Measurements from ENCODE around the gene PPM1K. TPM values are rescaled to one million over a fixed set of nuclear protein-coding genes. Genes with fewer than 3 reads are reported as not detected.
A peak's percentile ranks its signal among the peaks of the same experiment; 100 is the strongest.

Gene PPM1K
- 10 to 100 TPM in 2 of 4 donors, 1 to 10 TPM in 2; 7.0 to 75.1 (median 14.2) TPM for total RNA-seq

- TF ChIP-seq POLR2A (IDR thresholded peaks at IDR 0.05) (peak; percentile 65 to 72), CTCF (IDR thresholded peaks at IDR 0.05) (peak in 3 of 6 experiments; percentile 8 to 33 (median 25))
- DNase-seq, result peak; percentile 99 to 100 (median 100)
- Histone ChIP-seq H3K36me3 (no peaks in the 10 kb centered on the region), H3K4me3 (peak within 1 kb of the TSS; percentile 66 to 90 (median 78)), H3K27ac (peak within 1 kb of the TSS; percentile 94 to 100 (median 98)), H3K27me3 (no peaks in the 10 kb centered on the region), H3K4me1 (peaks cover 0 to 16% (median 7%) of the 10 kb centered on the region in 4 donors), H3K9me3 (no peaks in the 10 kb centered on the region)
Observed at GRCh38 chr4:88284439-88285234, at the start of gene PPM1K. Gene PPM1K (minus strand): TSS chr4:88284561. CDS start chr4:88278583, 5,978 bp downstream.

GRCh38 chr4:88333741-88334405, 49.5 kb upstream of the PPM1K start:
- H3K27ac ChIP-seq, result no peak overlapping the region
- no peaks in the 10 kb centered on the region for H3K4me1 ChIP-seq
- no peaks in the 10 kb centered on the region for H3K27me3 ChIP-seq
- no peaks in the 10 kb centered on the region for H3K9me3 ChIP-seq
- TF ChIP-seq CTCF (IDR thresholded peaks at IDR 0.05), result no peak
- TF ChIP-seq POLR2A (IDR thresholded peaks at IDR 0.05), result no peak
- DNase-seq, result no peak
- H3K4me3 ChIP-seq, result no peak overlapping the region
- H3K36me3 ChIP-seq, result no peaks in the 10 kb centered on the region

GRCh38 chr4:88327665-88328064, 43.3 kb upstream of the PPM1K start:
- Histone ChIP-seq H3K9me3 (no peaks in the 10 kb centered on the region), H3K4me3 (no peak overlapping the region), H3K27me3 (no peaks in the 10 kb centered on the region), H3K4me1 (no peaks in the 10 kb centered on the region), H3K27ac (no peak overlapping the region), H3K36me3 (no peaks in the 10 kb centered on the region)
- no peak for TF ChIP-seq CTCF (IDR thresholded peaks at IDR 0.05)
- no peak for TF ChIP-seq POLR2A (IDR thresholded peaks at IDR 0.05)
- DNase-seq, result no peak

GRCh38 chr4:88320780-88321373, 36.5 kb upstream of the PPM1K start:
- no peak for TF ChIP-seq POLR2A (IDR thresholded peaks at IDR 0.05)
- Histone ChIP-seq H3K4me3 (no peak overlapping the region), H3K36me3 (no peaks in the 10 kb centered on the region), H3K27ac (peak overlapping the region in 3 of 4 donors; percentile 15 to 78 (median 55)), H3K9me3 (no peaks in the 10 kb centered on the region), H3K27me3 (no peaks in the 10 kb centered on the region), H3K4me1 (no peaks in the 10 kb centered on the region)
- peak in 2 of 3 donors; percentile 63 to 73 for DNase-seq

GRCh38 chr4:88320224-88320779, 35.9 kb upstream of the PPM1K start:
- no peaks in the 10 kb centered on the region for H3K27me3 ChIP-seq
- H3K36me3 ChIP-seq, result no peaks in the 10 kb centered on the region
- no peaks in the 10 kb centered on the region for H3K9me3 ChIP-seq
- peak overlapping the region in 3 of 4 donors; percentile 15 to 78 (median 55) for H3K27ac ChIP-seq
- TF ChIP-seq POLR2A (IDR thresholded peaks at IDR 0.05) (no peak), CTCF (IDR thresholded peaks at IDR 0.05) (no peak)
- no peaks in the 10 kb centered on the region for H3K4me1 ChIP-seq
- no peak for DNase-seq
- H3K4me3 ChIP-seq, result no peak overlapping the region

All from Peyer's patch (tissue), 4 donors.